ENCODE measurements around the gene PDE4D. TPM values are rescaled to one million over a fixed set of nuclear protein-coding genes. Genes with fewer than 3 reads are reported as not detected.

The PDE4D gene
- total RNA-seq, 4 donors from 2014 or later, result 35.0 to 121 (median 63.4) TPM

DNA sequence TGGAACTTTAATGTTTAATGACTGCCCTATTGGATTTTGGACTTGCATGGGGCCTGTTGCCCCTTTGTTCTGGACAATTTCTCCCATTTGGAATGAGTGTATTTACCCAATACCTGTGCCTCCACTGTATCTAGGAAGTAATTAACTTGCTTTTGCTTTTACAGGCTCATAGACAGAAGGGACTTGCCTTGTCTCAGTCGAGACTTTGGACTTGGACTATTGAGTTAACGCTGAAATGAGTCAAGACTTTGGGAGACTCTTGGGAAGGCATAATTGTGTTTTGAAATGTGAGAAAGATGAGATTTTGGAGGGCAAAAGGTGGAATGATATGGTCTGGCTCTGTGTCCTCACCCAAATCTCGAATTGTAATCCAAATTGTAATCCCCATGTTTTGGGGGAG lies 368.2 kb downstream of the PDE4D start:
- no peaks in the 10 kb centered on the region for H3K27me3 ChIP-seq
- TF ChIP-seq CTCF (IDR thresholded peaks at IDR 0.05) (no peak), POLR2A (IDR thresholded peaks at IDR 0.05) (no peak), EP300 (IDR thresholded peaks at IDR 0.05) (no peak), POLR2AphosphoS5 (IDR thresholded peaks at IDR 0.05) (no peak)
- H3K4me1 ChIP-seq, result no peaks in the 10 kb centered on the region
- no peak overlapping the region for H3K27ac ChIP-seq
- 70 to 80% methylated on average over 1 to 3 of the region's 3 CpGs for WGBS, 2 donors (ENCODE audit: low coverage in 1 of 2)
- H3K36me3 ChIP-seq, result no peaks in the 10 kb centered on the region
- no peak for ATAC-seq
- no peaks in the 10 kb centered on the region for H3K9me3 ChIP-seq
- no peak overlapping the region for H3K4me3 ChIP-seq

GRCh38 chr5:59522201-59522831 lies 371.2 kb downstream of the PDE4D start:
- no peak for ATAC-seq
- WGBS, 2 donors (ENCODE audit: low coverage in 1 of 2), result 68 to 96% methylated on average over 2 to 3 of the region's 3 CpGs
- Histone ChIP-seq H3K4me1 (no peaks in the 10 kb centered on the region), H3K9me3 (no peaks in the 10 kb centered on the region), H3K36me3 (no peaks in the 10 kb centered on the region), H3K4me3 (no peak overlapping the region), H3K27ac (no peak overlapping the region), H3K27me3 (no peaks in the 10 kb centered on the region)
- TF ChIP-seq POLR2A (IDR thresholded peaks at IDR 0.05) (no peak), POLR2AphosphoS5 (IDR thresholded peaks at IDR 0.05) (no peak), EP300 (IDR thresholded peaks at IDR 0.05) (no peak), CTCF (IDR thresholded peaks at IDR 0.05) (no peak)

- H3K27ac ChIP-seq, result no peak overlapping the region
- no peak overlapping the region for H3K4me3 ChIP-seq
- H3K36me3 ChIP-seq, result no peaks in the 10 kb centered on the region
- H3K27me3 ChIP-seq, result no peaks in the 10 kb centered on the region
- ATAC-seq, result no peak
- TF ChIP-seq POLR2AphosphoS5 (IDR thresholded peaks at IDR 0.05) (no peak), CTCF (IDR thresholded peaks at IDR 0.05) (no peak)
- no peaks in the 10 kb centered on the region for H3K9me3 ChIP-seq
- no peaks in the 10 kb centered on the region for H3K4me1 ChIP-seq
Measured at GRCh38 chr5:59521476-59521875, 372.1 kb downstream of the PDE4D start.

DNA sequence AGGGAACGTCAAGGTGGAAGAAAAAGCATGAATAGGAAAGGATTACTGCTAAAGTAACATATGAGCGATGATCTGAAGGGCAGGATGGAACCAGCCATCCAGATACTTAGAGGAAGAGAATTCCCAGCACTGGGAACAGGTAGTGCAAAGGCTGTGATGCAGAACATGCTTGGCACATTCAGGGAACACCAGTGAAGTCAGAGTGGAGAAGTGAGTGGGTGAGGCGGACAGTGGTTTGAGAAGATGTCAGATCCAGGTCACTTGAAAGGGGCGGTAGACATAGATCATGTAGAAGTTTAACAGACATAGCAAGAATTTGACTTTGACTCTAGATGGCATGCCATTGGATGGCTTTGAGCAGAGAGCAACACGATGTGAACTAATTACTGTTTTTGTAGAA lies 374.2 kb downstream of the PDE4D start:
- Histone ChIP-seq H3K36me3 (no peaks in the 10 kb centered on the region), H3K27ac (no peak overlapping the region), H3K4me1 (no peaks in the 10 kb centered on the region), H3K9me3 (no peaks in the 10 kb centered on the region), H3K4me3 (no peak overlapping the region), H3K27me3 (no peaks in the 10 kb centered on the region)
- WGBS, 2 donors (ENCODE audit: low coverage in 1 of 2), result 82 to 91% methylated on average over 4 to 5 of the region's 5 CpGs
- ATAC-seq, result no peak
- no peak for TF ChIP-seq POLR2AphosphoS5 (IDR thresholded peaks at IDR 0.05)
- TF ChIP-seq POLR2A (IDR thresholded peaks at IDR 0.05), result no peak
- TF ChIP-seq CTCF (IDR thresholded peaks at IDR 0.05), result no peak
- no peak for TF ChIP-seq EP300 (IDR thresholded peaks at IDR 0.05)

DNA sequence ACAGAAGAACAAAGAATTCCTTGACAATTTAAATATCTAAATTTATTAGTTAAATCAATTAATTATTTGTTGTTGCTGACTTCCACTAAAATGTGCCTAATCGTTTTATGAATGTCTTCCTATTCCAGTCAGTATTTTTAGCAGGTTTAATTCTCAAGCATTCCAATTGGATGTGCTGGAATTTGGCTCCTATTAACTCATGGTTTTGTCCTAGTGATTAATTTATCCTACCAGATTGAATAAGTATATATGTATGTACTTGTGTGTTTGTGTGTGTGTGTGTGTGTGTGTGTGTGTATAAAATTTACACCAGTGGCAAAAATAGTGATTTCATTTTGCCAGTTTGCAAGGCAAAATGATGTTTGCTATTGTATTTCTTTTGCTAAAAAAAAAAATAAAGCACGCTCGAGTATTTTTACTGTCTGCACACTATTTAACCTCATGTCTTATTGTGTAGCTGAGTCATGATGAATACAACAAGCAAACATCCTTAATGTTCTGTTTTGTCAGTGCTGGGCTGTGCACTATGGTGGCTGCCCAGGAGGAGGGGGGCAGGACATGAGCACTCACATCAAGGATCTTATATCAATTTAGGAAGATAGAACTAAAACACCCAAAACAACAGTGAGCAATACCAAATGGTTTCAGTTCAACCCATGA lies 375.5 kb downstream of the PDE4D start:
- no peak for TF ChIP-seq POLR2A (IDR thresholded peaks at IDR 0.05)
- TF ChIP-seq POLR2AphosphoS5 (IDR thresholded peaks at IDR 0.05), result no peak
- no peak for TF ChIP-seq CTCF (IDR thresholded peaks at IDR 0.05)
- no peak for TF ChIP-seq EP300 (IDR thresholded peaks at IDR 0.05)
- H3K27me3 ChIP-seq, result no peaks in the 10 kb centered on the region
- H3K9me3 ChIP-seq, result no peaks in the 10 kb centered on the region
- no peak overlapping the region for H3K27ac ChIP-seq
- ATAC-seq, result no peak
- no peaks in the 10 kb centered on the region for H3K36me3 ChIP-seq
- 36 to 43% methylated on average over 3 of the region's 3 CpGs for WGBS, 2 donors (ENCODE audit: low coverage in 1 of 2)
- H3K4me3 ChIP-seq, result no peak overlapping the region
- no peaks in the 10 kb centered on the region for H3K4me1 ChIP-seq
